NCI-H226 (cell line): ENCODE measurements around the gene DNAJC5.
"Not testable (repeated sequence)": the region's sequence is repeated elsewhere in the genome, so short reads cannot be mapped to it uniquely, and the experiment has no call there.

Experiments
- DNase-seq: peaks from one replicate; pipeline ENCODE4 v3.0.0-alpha.2; 2015

Gene DNAJC5

DNA sequence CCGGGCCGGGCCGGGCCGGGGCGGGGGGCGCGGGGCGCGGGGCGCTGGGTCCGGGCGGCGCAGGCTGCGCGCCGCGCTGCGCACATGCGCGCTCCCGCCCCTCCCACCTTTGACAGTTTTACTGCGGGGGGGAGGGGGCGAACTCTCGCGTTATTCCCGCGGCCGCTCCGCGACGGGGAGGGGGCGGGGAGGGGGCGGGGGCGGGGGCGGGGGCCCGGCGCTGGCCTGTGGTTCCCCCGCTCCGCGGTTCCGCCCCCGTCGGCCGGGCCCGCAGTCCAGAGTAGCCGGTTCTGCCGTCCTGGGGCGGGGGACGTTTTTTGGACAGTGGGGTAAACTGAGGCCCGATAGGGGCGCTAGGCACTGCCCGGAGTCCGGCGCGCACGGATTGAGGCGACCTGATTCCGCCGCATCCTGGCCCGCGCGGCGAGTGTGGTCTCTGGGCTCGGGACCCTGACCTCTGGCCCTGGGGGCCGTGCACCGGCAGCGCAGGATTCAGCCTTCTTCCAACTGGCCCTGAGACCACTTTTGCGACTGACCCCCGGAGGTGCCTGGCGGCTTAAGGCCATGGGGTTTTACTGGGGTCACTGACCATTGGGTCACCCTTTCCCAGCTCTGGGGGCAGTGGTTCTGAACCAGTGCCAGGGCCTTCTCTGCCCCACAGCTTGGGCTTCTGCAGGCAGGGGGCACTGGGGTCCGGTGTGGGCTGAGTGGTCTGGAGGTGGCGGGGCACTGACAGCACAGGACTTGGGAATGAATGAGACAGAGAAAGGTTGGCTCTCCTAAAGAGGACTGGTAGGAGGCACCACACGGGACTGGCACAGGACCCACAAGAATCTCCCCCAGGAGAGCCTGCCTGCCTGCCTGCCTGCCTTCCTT is 75.2 kb downstream of the DNAJC5 start, which contains the start of gene ZNF512B:
Gene ZNF512B, minus strand, starts transcription at position 93 of the 876 bp plus-strand sequence. CDS start 1,980 bp downstream, outside the sequence.
- peak; percentile 55 for DNase-seq

DNA sequence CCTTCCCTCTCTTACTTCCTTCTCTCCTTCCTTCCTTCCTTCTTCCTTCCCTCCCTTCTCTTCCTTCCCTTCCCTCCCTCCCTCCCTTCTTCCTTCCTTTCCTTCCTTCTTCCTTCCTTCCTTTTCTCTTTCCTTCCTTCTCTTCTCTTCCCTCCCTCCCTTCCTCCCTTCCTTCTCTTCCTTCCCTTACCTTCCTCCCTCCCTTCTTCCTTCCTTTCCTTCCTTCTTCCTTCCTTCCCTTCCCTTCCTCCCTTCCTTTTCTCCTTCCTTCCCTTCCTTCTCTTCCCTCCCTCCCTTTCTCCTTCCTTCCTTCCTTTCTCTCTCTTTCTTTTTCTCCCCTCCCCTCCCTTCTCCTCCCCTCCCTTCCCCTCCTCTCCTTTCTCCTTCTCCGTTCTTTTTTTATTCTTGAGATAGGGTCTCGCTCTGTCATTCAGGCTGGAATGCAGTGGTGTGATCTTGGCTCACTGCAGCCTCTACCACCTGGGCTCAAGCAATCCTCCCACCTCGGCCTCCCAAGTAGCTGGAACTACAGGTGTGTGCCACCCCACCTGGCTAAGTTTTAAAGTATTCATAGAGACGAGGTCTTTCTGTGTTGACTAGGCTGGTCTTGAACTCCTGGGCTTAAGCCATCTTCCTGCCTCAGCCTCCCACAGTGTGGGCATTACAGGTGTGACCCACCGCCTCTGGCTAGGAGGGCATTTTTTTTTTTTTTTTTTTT is 75.9 kb downstream of the DNAJC5 start:
- DNase-seq, result no peak

DNA sequence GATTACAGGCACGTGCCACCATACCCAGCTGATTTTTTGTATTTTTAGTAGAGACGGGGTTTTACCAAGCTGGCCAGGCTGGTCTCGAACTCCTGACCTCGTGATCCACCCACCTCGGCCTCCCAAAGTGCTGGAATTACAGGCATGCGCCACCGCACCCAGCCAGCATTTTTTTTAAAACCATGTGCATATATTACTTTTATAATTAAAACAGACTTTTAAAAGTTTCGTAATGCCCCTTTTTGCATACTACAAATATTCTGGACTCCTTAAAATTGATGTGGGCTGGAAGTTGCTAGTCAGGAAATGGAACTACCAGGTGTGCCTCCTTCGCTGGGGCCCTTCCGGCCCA is 77.0 kb downstream of the DNAJC5 start:
- not testable (repeated sequence) for DNase-seq

DNA sequence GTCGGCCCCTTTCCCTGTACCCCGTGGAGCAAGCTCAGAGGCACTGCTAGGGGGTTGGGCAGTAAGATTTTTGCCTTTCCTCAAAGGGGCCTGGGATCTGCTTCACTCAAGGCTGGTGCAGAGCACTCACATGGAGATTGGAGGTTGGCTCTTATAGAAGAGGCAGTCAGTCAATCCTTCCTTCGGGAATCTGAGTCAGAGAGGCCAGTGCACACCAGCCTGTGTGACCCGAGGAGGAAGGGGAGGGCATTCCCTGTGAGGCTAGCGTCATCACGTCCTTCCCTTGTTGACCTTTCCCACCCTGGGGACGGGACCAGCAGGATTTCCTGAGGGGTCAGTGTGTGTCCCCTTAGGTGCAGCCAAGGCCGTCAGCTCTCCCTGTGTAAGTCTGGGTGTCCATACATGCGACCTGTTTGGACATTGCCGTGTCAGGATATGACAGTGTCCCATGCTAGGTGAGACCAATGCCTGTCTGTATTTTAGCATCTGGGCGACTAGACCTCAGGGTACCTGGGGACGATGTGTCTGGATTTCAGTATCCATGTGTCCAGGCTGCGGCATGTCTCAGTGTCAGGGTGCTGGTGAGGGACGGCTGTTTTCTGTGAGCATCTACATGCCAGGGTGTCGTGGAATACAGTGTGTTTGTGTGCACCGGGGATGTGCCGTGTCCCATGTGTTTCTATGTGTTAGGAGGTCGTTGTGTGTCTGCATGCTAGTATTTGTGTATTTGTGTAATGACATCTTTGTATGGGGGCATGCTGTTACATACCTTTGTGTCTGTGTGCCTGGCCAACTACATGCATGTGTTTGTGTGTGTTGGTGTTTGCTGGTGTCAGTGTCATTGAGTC is 77.6 kb downstream of the DNAJC5 start:
- no peak for DNase-seq

DNA sequence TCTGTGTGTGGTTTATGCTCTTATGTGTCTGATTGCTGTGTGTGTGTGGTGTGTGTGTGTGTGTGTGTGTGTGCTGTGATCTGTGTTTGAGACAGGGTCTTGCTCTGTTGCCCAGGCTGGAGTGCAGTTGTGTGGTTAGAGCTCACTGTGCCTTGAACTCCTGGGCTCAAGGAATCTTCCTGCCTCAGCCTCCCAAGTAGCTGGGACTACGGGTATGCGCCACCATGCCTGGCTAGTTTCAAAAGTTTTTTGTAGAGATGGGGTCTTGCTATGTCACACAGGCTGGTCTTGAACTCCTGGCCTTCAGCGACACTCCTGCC is 78.2 kb downstream of the DNAJC5 start:
- DNase-seq, result no peak

DNA sequence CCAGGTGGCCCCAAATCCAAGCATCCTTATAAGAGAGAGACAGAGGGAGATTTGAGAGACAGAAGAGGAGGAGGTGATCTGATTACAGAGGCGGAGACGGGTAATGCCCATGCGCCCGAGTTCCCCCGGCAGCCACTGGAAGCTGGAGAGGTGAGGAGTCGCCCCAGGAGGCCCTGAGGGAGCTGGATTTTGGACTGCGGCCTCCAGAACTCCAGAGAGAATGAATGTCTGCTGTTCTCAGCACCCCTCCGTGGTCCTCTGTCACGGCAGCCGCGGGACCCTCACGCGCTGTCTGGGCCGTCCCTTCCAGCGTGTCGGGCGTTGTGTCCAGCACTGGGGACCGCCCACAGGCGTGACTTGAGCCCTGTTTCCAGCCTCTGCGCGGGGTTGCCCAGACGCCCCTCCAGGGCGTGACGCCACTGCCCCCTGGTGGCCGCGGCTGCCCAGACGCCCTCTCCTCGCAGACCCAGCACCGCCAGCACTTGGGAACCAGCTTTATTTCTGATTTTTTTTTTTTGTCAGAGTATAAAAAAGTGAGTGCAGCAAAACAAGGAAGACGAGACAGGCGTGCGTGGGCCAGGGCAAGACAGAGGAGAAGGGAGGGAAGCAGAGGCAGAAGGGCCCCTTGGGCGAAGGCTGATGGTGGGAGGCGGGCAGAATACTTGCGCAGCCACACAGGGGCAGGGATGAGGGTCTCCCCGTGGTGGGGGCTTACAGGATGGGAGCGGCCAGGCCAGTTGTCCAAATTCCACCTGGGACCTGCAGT is 78.9 kb downstream of the DNAJC5 start:
- DNase-seq, result peak; percentile 64

DNA sequence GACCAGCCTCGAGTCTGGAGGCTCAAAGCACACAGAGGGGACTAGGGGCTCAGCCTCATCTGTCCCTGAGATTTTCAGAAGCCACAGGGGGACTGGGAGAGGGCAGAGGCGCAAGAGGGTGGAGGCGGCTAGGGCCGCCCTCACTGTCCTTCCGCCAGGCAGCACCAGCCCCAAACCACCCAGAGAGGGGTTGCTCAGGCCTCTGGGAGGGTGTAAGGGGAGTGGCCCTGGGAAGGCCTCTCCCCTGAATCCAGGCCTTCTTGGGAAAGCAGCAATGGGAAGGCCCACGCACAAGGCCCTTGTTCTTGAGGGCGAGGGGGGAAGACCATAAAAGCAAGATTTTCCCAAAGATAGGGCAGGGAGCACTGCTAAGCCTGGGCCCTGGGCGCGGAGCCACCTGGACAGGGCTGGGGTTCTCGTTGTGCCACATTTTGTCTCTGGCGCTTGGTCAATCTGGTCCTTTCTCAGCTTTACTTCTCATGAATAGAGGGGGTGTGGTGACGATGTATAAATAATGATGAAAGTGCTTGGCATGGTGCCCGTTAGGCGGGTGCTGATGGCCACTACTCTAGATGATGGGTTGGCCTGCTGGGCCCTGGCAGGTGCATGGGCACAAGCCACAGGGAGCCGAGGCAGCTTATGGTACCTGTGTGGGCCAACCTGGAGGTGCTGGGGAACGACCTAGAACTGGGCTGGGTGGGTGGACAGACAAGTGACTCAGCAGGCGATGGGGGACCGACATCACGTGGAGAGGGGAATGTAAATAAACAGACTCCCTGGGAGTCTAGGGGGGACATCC is 79.7 kb downstream of the DNAJC5 start:
- no peak for DNase-seq

DNA sequence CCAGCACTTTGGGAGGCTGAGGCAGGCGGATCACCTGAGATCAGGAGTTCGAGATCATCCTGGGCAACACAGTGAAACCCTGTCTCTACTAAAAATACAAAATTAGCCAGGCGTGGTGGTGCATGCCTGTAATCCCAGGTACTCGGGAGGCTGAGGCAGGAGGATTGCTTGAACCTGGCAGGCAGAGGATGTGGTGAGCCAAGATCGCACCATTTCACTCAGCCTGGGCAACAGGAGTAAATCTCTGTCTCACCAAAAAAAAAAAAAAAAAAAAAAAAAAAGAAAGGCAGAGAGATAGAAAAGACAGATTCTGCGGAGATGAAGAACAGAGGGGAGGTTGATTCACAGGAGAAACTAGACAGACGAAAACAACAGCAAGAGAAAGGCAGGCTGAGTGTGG is 81.6 kb downstream of the DNAJC5 start:
- not testable (repeated sequence) for DNase-seq

DNA sequence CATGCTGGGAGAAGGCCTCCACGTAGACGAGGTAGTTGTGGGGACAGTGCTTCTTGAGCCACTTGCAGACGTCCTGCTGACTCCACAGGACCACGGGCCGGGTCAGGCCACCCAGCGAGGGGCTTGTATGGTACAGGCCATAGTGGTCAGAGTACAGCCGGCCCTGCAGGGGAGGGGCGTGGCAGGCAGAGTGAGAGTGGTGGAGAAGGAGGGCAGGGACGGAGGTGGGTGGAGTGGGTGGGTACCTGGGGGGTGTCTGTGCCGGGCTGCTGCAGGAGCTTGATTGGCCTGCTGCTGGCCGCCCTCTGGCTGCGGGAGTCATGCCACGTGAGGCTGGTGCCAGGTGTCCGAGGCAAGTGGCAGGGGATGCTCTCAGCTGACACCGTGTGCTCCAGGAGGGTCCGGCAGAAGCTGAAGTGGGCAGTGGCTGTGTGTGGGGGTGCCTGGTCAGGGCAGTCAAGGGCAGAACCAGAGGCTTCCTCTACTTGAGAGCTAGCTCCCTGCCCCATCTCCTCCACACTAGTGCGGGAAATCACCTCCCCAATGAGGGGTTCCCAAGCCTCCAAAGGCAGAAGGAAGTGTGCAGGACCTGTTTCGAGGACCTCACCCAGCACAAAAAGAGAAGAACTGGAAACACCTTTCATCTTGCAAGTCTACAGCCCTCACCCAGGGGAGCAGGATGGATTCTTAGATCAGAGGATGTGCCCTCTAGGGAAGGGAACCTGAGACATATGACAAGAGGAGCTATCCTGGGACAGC is 82.2 kb downstream of the DNAJC5 start:
- DNase-seq, result no peak

DNA sequence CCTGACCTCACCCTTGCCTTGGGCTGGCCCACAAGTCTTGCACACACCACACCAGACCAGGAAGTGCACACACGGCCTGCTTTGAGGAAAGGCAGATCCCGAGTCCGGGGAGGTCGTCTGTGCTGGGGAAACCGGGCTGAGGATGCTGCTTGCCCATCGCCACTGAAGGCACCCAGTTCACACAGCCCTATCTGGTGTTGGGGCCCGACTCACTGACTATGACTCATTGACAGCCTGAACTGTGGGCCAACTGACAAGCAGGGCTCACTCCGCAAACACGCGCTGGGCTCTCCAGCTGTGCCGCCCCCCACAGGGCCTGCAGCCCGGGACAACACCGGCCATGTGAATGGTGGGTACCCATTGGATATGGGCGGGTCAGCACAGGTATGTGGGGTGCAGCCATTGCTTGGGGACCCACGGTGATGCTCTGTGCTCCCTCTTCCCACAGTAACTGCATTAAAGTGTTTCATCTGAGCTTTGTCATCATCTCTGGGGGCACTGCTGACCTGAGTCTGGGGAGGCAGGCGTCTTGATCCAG is 82.9 kb downstream of the DNAJC5 start:
- DNase-seq, result peak; percentile 66

DNA sequence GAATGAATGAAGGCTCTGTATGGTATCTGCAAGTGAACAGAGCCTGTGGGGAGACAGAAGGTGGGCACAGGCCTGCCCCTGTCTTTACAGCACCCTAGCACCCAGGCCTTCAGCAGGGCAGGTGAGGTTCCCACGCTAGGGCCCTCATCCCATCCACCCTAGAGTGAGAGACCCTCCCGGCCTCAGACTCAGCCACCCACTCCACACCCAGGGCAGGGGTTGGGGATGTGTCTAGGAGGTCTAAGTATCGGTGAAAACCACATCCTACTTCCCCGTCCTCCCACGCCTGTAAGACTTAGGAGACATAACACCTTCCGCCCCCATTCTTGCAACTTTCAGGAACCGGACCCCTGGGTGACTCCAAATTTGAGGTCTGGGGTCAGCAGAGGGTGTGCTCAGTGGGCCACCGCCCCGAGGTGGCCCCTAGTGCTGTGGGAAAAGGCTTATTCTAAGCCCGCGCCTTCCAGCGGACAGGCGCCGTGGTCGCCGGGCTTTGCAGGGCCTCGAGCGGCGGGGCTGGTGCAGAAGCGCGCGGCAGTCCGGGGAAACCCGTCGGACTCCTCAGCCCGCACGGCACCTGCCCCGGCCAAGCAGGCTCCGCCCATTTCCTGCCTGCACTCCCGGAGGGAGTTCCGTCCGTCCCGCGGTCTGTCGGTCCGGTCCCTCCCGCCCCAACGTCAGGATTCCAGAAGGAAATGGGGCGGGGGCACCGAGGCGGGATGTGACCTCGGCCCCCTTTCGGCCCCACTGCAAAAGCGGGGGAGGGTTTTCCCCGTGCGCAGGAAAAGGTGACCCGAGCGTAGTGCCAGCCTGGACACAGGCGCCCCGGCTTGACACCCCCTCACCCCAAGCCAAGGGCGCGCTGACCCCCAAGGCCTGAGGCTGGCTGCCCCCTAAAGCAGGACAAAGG is 83.6 kb downstream of the DNAJC5 start:
- peak; percentile 68 for DNase-seq

DNA sequence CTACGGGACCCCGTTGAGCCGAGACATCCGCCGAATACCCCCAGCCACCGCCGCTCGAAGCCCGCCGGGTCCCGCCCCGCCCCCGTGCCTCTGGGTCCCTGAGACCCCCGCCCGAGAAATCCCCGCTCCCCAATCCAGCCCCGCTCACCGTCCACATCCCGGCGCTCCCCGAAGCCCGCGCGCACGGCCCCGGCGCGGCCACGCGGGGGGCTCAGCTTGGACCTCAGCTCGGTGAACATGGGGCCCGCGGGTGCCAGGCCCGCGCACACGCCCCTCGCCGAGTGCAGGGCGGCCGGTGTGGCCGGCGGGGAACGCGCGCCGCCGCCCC is 84.3 kb downstream of the DNAJC5 start:
- DNase-seq, result no peak

DNA sequence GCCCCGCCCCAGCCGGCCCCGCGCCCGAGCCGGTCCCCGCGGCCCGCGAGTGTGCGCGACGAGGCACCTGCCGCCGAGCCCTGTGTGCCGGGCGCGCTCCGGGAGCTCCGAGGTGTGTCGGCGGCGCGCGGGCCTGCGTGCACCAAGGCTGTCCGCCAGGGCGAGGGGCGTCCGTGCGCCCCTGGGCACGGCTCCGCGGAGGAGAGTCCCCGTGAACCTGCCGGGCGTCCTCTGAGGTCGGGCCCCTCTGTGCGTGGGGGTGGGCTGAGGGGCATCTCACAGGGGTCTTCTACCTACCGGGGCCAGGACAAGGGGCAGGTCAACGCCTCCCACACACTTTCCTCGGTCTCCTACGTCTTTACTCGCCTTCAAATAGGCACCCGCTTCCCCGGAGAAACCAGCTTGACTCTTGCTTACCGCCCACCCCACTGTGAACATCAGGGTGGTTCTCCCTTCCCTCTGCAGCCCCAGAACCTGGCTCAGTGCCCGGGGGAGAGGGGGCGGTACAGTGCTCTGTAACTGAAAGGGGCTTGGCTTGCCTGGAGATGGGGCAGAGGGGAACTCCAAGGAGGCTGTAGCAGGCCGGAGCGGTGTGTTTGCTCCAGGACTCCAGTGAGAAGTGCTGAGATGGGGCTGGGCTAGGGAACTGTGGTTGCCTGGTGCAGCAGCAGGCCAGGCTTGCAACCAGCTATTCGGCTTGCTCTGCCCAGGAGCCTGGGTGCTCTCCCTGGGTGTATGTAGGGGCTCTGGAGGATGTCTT is 84.8 kb downstream of the DNAJC5 start, which contains the start of gene SAMD10:
Gene SAMD10, minus strand, starts transcription at position 86 of the 760 bp plus-strand sequence. CDS start 175 bp downstream, outside the sequence.
- DNase-seq, result peak; percentile 39

DNA sequence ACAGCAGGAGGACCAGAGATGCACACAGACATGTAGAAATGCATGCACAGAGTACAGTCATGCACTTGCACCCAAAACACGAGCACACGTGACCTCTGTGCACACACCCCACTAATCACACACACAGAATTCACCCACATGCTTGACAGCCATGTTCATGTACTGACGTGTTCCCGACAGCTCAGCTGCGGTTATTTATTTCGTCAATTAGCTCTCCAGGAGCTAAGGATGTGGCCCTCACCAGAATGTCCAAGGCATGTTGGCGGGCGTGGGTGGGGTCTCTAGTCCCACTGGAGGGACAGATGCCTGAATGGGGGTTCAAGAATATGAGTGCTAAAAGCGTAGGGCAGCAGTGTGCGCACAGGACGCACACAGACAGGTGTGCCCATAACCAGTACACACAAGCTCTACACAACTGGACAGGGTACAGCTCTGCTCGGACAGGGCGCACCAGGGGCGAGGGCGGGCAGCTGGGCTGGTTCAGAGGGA is 85.4 kb downstream of the DNAJC5 start:
- no peak for DNase-seq

DNA sequence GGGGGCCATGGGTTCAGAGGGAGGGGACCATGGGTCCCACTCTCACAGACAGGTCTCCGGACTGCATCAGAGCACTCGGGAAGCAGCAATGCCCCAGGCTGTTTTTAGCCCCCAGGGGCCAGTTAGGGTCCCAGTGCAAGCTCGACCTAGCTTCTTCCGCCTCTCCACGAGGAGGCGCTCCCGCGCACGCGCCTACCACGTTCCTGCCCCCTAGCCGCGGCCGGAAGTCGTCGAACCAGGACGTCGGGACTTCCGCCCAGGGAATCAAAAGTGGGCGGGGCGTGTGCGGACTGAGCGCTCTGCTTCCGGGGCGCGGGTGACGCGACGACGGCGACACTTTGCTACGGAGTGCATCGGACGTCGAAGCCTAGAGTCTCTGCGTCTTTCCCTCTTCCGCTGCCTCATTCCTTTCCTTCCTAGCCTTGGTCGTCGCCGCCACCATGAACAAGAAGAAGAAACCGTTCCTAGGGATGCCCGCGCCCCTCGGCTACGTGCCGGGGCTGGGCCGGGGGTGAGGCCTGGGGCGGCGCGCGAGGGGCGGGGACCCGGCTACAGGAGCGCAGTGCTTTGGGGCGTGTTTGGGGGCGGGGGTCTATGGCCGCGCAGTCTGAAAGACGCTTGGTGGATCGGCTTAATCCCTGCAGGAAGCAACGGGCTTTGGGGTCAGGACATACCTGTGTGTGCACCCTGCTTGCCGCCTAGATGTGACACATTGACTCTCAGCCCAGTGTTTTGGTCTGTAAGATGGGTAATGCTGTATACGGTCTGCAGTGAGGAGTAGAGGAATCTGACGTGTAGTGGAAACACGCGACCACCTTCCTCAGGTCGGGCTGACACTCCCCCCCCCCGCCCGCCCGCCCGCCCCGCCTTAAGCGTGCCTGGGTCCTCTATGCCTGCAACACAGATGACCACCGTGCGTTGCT is 86.1 kb downstream of the DNAJC5 start, which contains the start of gene PRPF6:
Gene PRPF6, plus strand, starts transcription at position 327 of the 923 bp plus-strand sequence. Its CDS starts 114 bp downstream, at position 441.
- peak; percentile 92 for DNase-seq

DNA sequence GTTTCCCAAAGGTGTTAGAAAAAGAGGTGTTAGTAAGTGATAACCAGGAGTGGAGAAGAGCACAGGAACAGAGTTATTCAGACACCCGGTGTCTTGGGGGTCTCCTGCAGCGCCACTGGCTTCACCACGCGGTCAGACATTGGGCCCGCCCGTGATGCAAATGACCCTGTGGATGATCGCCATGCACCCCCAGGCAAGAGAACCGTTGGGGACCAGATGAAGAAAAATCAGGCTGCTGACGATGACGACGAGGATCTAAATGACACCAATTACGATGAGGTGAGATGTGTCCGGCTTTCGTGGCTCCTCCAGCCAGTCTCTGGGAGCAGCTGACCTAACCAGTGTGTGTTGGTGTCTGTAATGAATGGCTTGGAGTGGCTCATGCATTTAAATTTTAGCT is 88.0 kb downstream of the DNAJC5 start:
- DNase-seq, result no peak
